ENCODE results near the gene ELK3. TPM values are rescaled to one million over a fixed set of nuclear protein-coding genes. Genes with fewer than 3 reads are reported as not detected.

The ELK3 gene
- total and polyA plus RNA-seq, 12 donors: 6.6 to 33.6 (median 18.7) TPM

- TF ChIP-seq, protein P1, sequence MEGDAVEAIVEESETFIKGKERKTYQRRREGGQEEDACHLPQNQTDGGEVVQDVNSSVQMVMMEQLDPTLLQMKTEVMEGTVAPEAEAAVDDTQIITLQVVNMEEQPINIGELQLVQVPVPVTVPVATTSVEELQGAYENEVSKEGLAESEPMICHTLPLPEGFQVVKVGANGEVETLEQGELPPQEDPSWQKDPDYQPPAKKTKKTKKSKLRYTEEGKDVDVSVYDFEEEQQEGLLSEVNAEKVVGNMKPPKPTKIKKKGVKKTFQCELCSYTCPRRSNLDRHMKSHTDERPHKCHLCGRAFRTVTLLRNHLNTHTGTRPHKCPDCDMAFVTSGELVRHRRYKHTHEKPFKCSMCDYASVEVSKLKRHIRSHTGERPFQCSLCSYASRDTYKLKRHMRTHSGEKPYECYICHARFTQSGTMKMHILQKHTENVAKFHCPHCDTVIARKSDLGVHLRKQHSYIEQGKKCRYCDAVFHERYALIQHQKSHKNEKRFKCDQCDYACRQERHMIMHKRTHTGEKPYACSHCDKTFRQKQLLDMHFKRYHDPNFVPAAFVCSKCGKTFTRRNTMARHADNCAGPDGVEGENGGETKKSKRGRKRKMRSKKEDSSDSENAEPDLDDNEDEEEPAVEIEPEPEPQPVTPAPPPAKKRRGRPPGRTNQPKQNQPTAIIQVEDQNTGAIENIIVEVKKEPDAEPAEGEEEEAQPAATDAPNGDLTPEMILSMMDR (IDR thresholded peaks at IDR 0.05): no peak
- no peak for TF ChIP-seq POLR2A (IDR thresholded peaks at IDR 0.05)
- no peaks in the 10 kb centered on the region for H3K27me3 ChIP-seq
- peaks cover 8 to 27% of the 10 kb centered on the region in 2 donors for H3K4me1 ChIP-seq (replicated peaks in 1 of 2)
- no peaks in the 10 kb centered on the region for H3K9me3 ChIP-seq (replicated peaks in 1 of 3)
- no peak overlapping the region for H3K4me3 ChIP-seq
- WGBS, 4 donors: 79 to 86% (median 86%) methylated on average over 4 of the region's 4 CpGs
- no peak for DNase-seq
- intact Hi-C loops (cut with DNase I): no loop called here
- no peaks in the 10 kb centered on the region for H3K36me3 ChIP-seq (replicated peaks in 1 of 2)
- H3K27ac ChIP-seq: no peak overlapping the region
These were observed 12.9 kb downstream of the ELK3 start for GRCh38 chr12:96206936-96207662.

DNA sequence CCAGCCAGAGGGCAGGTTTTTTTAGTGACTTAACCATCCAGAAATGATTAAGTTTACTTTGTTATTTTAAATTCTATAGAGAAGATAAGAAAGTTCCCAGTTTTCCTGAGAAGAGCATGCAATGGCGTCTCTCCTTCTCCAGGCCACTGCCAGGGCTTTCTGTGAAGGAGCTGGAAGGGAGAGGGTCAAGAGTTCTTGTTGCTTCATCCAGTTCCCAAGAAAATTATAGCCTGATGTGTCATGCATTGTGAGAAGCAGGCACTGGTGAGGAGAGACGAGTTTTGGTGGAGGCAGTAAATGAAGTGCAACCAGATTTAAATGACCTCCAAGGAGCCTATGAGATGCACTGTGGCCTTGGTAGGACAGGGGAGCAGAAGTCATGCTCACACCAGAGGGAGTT, 14.2 kb downstream of the ELK3 start:
- H3K4me1 ChIP-seq (replicated peaks in 1 of 2): peaks cover 15 to 33% of the 10 kb centered on the region in 2 donors
- intact Hi-C loops (cut with DNase I): no loop called here
- TF ChIP-seq, protein P1 (IDR thresholded peaks at IDR 0.05): no peak
- no peak for TF ChIP-seq POLR2A (IDR thresholded peaks at IDR 0.05)
- H3K27ac ChIP-seq: peak overlapping the region in 1 of 5 donors; percentile 24
- H3K4me3 ChIP-seq: no peak overlapping the region
- H3K36me3 ChIP-seq (replicated peaks in 1 of 2): no peaks in the 10 kb centered on the region
- no peaks in the 10 kb centered on the region for H3K9me3 ChIP-seq (replicated peaks in 1 of 3)
- WGBS, 4 donors: 39 to 58% (median 47%) methylated on average over 2 of the region's 2 CpGs
- no peaks in the 10 kb centered on the region for H3K27me3 ChIP-seq
- no peak for DNase-seq

GRCh38 chr12:96208801-96209549, 14.8 kb downstream of the ELK3 start:
- Histone ChIP-seq H3K9me3 (replicated peaks in 1 of 3) (no peaks in the 10 kb centered on the region), H3K4me1 (replicated peaks in 1 of 2) (peaks cover 15 to 33% of the 10 kb centered on the region in 2 donors), H3K27ac (peak overlapping the region in 1 of 5 donors; percentile 24), H3K27me3 (no peaks in the 10 kb centered on the region), H3K36me3 (replicated peaks in 1 of 2) (no peaks in the 10 kb centered on the region), H3K4me3 (no peak overlapping the region)
- intact Hi-C loops (cut with DNase I): no loop called here
- no peak for DNase-seq
- TF ChIP-seq POLR2A (IDR thresholded peaks at IDR 0.05): no peak
- TF ChIP-seq, protein P1 (IDR thresholded peaks at IDR 0.05): peak in 3 of 6 experiments; percentile 2 to 25 (median 18)
- 56 to 61% (median 60%) methylated on average over 9 to 10 of the region's 10 CpGs for WGBS, 4 donors

DNA sequence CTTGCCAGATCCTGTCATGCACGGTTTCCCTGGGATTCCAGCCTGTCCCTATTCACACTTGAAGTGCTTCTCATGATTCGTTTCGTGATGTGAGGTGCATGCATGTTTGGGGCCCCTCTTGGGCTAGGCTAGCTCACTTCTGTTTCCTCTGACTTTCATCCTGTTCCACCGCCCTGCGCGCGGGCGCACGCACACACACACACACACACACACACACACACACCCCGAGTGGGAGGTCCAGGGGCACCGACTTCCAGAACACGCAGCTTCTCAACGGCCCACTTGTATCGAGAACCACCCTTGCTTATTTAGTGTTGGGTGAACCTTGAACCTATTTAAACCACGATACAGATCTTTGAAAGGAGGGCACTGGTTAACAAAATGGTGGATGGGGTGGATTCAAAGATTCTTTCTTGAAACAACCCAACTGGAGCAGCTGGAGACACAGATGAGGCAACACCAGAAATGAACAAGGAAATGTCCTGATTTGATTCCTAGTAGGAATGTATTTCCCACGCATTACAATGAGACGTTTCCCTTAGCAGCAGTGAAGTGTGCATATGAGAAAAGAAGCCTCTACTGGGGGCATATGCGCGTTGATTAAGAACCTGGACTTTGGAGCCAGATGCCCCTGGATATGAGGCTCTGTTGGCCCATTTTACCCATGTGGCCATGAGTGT, 16.3 kb downstream of the ELK3 start:
- intact Hi-C loops (cut with DNase I): loop anchor here in 1 of 2 donors (5.0 kb wide), 1 partner anchor 148 kb away; no protein-coding TSS in a partner anchor
- H3K9me3 ChIP-seq (replicated peaks in 1 of 3): no peaks in the 10 kb centered on the region
- no peak for TF ChIP-seq POLR2A (IDR thresholded peaks at IDR 0.05)
- TF ChIP-seq, protein P1 (IDR thresholded peaks at IDR 0.05): no peak
- peaks cover 15 to 44% of the 10 kb centered on the region in 2 donors for H3K4me1 ChIP-seq (replicated peaks in 1 of 2)
- H3K36me3 ChIP-seq (replicated peaks in 1 of 2): no peaks in the 10 kb centered on the region
- DNase-seq: no peak
- WGBS, 4 donors: 67 to 79% (median 71%) methylated on average over 19 of the region's 19 CpGs
- no peaks in the 10 kb centered on the region for H3K27me3 ChIP-seq
- H3K4me3 ChIP-seq: no peak overlapping the region
- H3K27ac ChIP-seq: peak overlapping the region in 1 of 5 donors; percentile 51

All from adrenal gland (tissue), 12 donors.